ENCODE data around the gene RBKS.
"Not testable (repeated sequence)": the region's sequence is repeated elsewhere in the genome, so short reads cannot be mapped to it uniquely, and the experiment has no call there.

The RBKS gene

DNA sequence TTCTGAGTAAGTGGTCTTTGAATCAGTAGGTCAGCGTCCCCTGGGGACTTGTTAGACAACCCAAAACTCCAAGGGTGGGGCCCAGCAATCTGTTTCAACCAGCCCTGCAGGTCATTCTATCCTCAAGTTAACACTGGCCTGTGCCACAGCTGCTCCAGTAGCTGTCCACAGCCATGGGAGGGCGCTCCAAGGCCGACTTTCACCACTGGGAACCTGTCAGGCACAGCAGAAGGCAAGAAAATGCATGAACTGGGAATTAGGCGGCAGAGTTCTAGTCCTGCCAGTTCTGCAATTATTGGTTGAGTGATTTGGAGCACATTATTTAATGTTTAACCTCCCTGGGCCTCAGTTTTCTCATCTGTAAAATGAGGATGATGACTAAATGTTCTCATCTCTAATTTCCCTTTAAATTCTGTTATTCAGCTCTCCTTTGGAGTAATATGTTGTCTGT is 136.0 kb downstream of the RBKS start:
- peaks cover 5% of the 10 kb centered on the region for H3K79me1 ChIP-seq (ENCODE audit: low read length)
- H4K8ac ChIP-seq (ENCODE audit: low read depth, low read length) = no peak overlapping the region
- H3K36me3 ChIP-seq (ENCODE audit: control insufficient read depth in 1 of 2, insufficient read depth in 2 of 2, low read length in 2 of 2) = no peaks in the 10 kb centered on the region
- no peak overlapping the region for H2AFZ ChIP-seq (ENCODE audit: insufficient read depth, low read length, poor library complexity)
- WGBS (ENCODE audit: extremely low coverage, insufficient coverage, insufficient read length) = no CpG with 5 or more reads among the region's 4 CpGs
- no peaks in the 10 kb centered on the region for H3K27me3 ChIP-seq (ENCODE audit: insufficient read depth, low read length)
- no peak overlapping the region for H3K4me3 ChIP-seq (ENCODE audit: low read depth, low read length)
- peaks cover 3 to 11% of the 10 kb centered on the region in 2 experiments for H3K4me1 ChIP-seq (ENCODE audit: control insufficient read depth in 1 of 2, insufficient read depth in 2 of 2, low read length in 2 of 2)
- H4K91ac ChIP-seq (ENCODE audit: low read depth, low read length) = no peak overlapping the region
- H3K4me2 ChIP-seq (ENCODE audit: low read length) = no peak overlapping the region
- H2BK120ac ChIP-seq (ENCODE audit: insufficient read depth, low read length, poor library complexity) = no peak overlapping the region
- no peak overlapping the region for H2AK5ac ChIP-seq (ENCODE audit: low read length)
- no peak overlapping the region for H3K23ac ChIP-seq (ENCODE audit: low read length)
- H3K27ac ChIP-seq (ENCODE audit: low read depth, low read length) = no peak overlapping the region
- no peak overlapping the region for H3K18ac ChIP-seq (ENCODE audit: low read length)
- H2BK5ac ChIP-seq (ENCODE audit: low read depth, low read length, poor library complexity) = no peak overlapping the region
- H2BK12ac ChIP-seq (ENCODE audit: low read length) = no peak overlapping the region
- H3K14ac ChIP-seq (ENCODE audit: low read length) = no peak overlapping the region
- H3K4ac ChIP-seq (ENCODE audit: low read depth, low read length) = no peak overlapping the region
- H3K9me3 ChIP-seq (ENCODE audit: insufficient read depth, low read depth, low read length) = peaks cover 2% of the 10 kb centered on the region
- DNase-seq = peak; percentile 75 to 84
- no peak overlapping the region for H4K12ac ChIP-seq (ENCODE audit: low read depth, low read length)
- peaks cover 2% of the 10 kb centered on the region for H3K79me2 ChIP-seq (ENCODE audit: control insufficient read depth, insufficient read depth, low read length, poor library complexity)
- no peak overlapping the region for H3K9ac ChIP-seq (ENCODE audit: low read length)

DNA sequence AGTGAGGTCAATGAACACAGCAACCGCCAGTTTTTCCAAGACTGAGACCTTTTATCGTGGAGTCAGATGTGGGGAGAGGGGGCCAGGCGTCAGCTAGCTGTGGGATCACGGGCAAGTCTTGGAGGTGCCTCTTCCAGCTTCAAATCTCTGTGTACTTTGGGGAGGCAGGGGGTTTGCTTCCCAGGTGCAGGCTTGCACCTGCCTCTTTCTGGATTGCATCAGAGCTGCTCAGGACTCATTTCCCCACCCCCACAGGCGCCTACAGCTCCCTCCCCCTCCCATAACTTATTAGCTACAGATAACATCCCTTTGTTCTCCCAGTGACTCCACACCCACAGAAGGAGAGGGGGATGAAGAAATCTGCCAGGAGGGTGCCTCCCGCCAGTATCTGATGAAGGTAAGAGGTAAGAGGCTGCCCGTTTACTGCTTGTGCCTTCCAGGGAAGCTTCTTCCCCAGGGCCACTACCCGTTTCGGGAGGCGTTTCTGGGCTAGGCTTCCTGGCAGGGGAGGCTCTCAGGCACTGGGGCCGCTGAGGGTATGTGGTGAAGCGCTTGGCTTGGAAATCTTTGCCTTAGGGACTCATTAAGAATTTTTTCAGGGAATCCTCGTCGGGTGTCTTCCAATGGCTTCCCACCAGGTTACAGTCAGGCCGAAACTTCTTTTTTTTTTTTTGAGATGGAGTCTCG is 137.5 kb downstream of the RBKS start:
- Histone ChIP-seq H4K12ac (ENCODE audit: low read depth, low read length) (peak overlapping the region; percentile 26), H3K27me3 (ENCODE audit: insufficient read depth, low read length) (no peaks in the 10 kb centered on the region)
- no CpG with 5 or more reads among the region's 16 CpGs for WGBS (ENCODE audit: extremely low coverage, insufficient coverage, insufficient read length)

DNA sequence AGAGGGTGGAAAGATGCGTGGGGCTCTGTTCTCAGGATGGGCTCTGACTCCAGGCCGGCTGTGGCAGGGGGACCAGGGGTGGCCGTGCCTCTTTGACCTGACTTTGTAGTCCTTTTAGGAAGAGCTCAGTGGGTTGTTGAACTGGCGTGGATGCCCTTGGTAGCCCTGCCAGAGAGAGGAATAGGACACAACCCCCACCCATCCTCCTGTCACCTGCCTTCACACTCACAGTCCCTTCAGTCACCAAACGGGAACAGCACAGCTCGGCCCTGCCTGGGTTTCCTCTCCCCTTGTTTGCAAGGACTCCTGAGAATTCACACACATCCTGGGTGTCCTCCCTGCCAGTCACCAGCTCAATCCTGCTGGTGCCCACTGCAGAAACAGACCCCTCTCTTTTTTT is 138.8 kb downstream of the RBKS start:
- Histone ChIP-seq H3K18ac (ENCODE audit: low read length) (no peak overlapping the region), H4K91ac (ENCODE audit: low read depth, low read length) (no peak overlapping the region), H3K4me2 (ENCODE audit: low read length) (no peak overlapping the region), H3K4me1 (ENCODE audit: control insufficient read depth in 1 of 2, insufficient read depth in 2 of 2, low read length in 2 of 2) (peaks cover 3 to 11% of the 10 kb centered on the region in 2 experiments), H2AFZ (ENCODE audit: insufficient read depth, low read length, poor library complexity) (no peak overlapping the region), H2BK12ac (ENCODE audit: low read length) (peak overlapping the region; percentile 53), H3K79me2 (ENCODE audit: control insufficient read depth, insufficient read depth, low read length, poor library complexity) (peaks cover 2% of the 10 kb centered on the region), H3K9ac (ENCODE audit: low read length) (no peak overlapping the region), H3K4ac (ENCODE audit: low read depth, low read length) (no peak overlapping the region), H3K79me1 (ENCODE audit: low read length) (peaks cover 5% of the 10 kb centered on the region), H3K14ac (ENCODE audit: low read length) (no peak overlapping the region), H3K23ac (ENCODE audit: low read length) (no peak overlapping the region), H4K8ac (ENCODE audit: low read depth, low read length) (peak overlapping the region; percentile 33), H3K27ac (ENCODE audit: low read depth, low read length) (no peak overlapping the region), H3K27me3 (ENCODE audit: insufficient read depth, low read length) (no peaks in the 10 kb centered on the region), H4K12ac (ENCODE audit: low read depth, low read length) (no peak overlapping the region), H2AK5ac (ENCODE audit: low read length) (no peak overlapping the region), H3K36me3 (ENCODE audit: control insufficient read depth in 1 of 2, insufficient read depth in 2 of 2, low read length in 2 of 2) (no peaks in the 10 kb centered on the region), H3K4me3 (ENCODE audit: low read depth, low read length) (no peak overlapping the region), H3K9me3 (ENCODE audit: insufficient read depth, low read depth, low read length) (peaks cover 2% of the 10 kb centered on the region), H2BK120ac (ENCODE audit: insufficient read depth, low read length, poor library complexity) (no peak overlapping the region), H2BK5ac (ENCODE audit: low read depth, low read length, poor library complexity) (no peak overlapping the region)
- no CpG with 5 or more reads among the region's 6 CpGs for WGBS (ENCODE audit: extremely low coverage, insufficient coverage, insufficient read length)
- no peak for DNase-seq

More for the DNA sequence above, 137.5 kb downstream of the RBKS start:
- Histone ChIP-seq H2BK12ac (ENCODE audit: low read length) (peak overlapping the region; percentile 61), H4K8ac (ENCODE audit: low read depth, low read length) (peak overlapping the region; percentile 76), H4K91ac (ENCODE audit: low read depth, low read length) (peak overlapping the region; percentile 81), H3K36me3 (ENCODE audit: control insufficient read depth in 1 of 2, insufficient read depth in 2 of 2, low read length in 2 of 2) (no peaks in the 10 kb centered on the region), H2AK5ac (ENCODE audit: low read length) (no peak overlapping the region), H3K79me1 (ENCODE audit: low read length) (peaks cover 5% of the 10 kb centered on the region), H3K9me3 (ENCODE audit: insufficient read depth, low read depth, low read length) (peaks cover 2% of the 10 kb centered on the region), H3K4ac (ENCODE audit: low read depth, low read length) (peak overlapping the region; percentile 52), H2BK120ac (ENCODE audit: insufficient read depth, low read length, poor library complexity) (peak overlapping the region; percentile 83), H2BK5ac (ENCODE audit: low read depth, low read length, poor library complexity) (peak overlapping the region; percentile 87), H3K9ac (ENCODE audit: low read length) (no peak overlapping the region), H3K4me3 (ENCODE audit: low read depth, low read length) (peak overlapping the region; percentile 25), H3K79me2 (ENCODE audit: control insufficient read depth, insufficient read depth, low read length, poor library complexity) (peaks cover 2% of the 10 kb centered on the region), H2AFZ (ENCODE audit: insufficient read depth, low read length, poor library complexity) (no peak overlapping the region), H3K18ac (ENCODE audit: low read length) (peak overlapping the region; percentile 51), H3K23ac (ENCODE audit: low read length) (no peak overlapping the region), H3K4me1 (ENCODE audit: control insufficient read depth in 1 of 2, insufficient read depth in 2 of 2, low read length in 2 of 2) (peaks cover 3 to 11% of the 10 kb centered on the region in 2 experiments), H3K27ac (ENCODE audit: low read depth, low read length) (peak overlapping the region; percentile 21), H3K14ac (ENCODE audit: low read length) (peak overlapping the region; percentile 80), H3K4me2 (ENCODE audit: low read length) (peak overlapping the region; percentile 74)
- peak; percentile 85 to 88 for DNase-seq

DNA sequence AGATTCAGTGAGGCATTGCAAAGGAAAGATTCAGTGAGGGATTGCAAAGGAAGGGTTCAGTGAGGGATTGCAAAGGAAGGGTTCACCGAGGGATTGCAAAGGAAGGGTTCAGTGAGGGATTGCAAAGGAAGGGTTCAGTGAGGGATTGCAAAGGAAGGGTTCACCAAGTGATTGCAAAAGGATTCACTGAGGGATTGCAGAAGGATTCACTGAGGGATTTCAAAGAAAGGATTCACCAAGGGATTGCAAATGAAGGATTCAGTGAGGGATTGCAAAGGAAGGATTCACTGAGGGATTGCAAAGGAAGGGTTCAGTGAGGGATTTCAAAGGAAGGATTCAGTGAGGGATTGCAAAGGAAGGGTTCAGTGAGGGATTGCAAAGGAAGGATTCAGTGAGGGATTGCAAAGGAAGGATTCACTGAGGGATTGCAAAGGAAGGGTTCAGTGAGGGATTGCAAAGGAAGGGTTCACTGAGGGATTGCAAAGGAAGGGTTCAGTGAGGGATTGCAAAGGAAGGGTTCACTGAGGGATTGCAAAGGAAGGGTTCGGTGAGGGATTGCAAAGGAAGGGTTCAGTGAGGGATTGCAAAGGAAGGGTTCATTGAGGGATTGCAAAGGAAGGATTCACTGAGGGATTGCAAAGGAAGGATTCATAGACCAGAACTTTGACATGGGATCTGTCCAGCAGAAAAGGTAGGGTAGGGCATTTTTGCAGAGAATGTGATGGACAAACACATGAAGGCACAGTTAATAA is 141.2 kb downstream of the RBKS start:
- not testable (repeated sequence) for H2AFZ ChIP-seq (ENCODE audit: insufficient read depth, low read length, poor library complexity); H3K9ac ChIP-seq (ENCODE audit: low read length); H4K12ac ChIP-seq (ENCODE audit: low read depth, low read length); H3K36me3 ChIP-seq (ENCODE audit: control insufficient read depth in 1 of 2, insufficient read depth in 2 of 2, low read length in 2 of 2); H4K8ac ChIP-seq (ENCODE audit: low read depth, low read length); H3K9me3 ChIP-seq (ENCODE audit: insufficient read depth, low read depth, low read length); H3K79me2 ChIP-seq (ENCODE audit: control insufficient read depth, insufficient read depth, low read length, poor library complexity); H4K91ac ChIP-seq (ENCODE audit: low read depth, low read length); H3K4me2 ChIP-seq (ENCODE audit: low read length); H3K27me3 ChIP-seq (ENCODE audit: insufficient read depth, low read length); H3K18ac ChIP-seq (ENCODE audit: low read length); H3K27ac ChIP-seq (ENCODE audit: low read depth, low read length); H2AK5ac ChIP-seq (ENCODE audit: low read length); H2BK5ac ChIP-seq (ENCODE audit: low read depth, low read length, poor library complexity); H3K4ac ChIP-seq (ENCODE audit: low read depth, low read length); H3K14ac ChIP-seq (ENCODE audit: low read length); H2BK120ac ChIP-seq (ENCODE audit: insufficient read depth, low read length, poor library complexity); H3K79me1 ChIP-seq (ENCODE audit: low read length); H2BK12ac ChIP-seq (ENCODE audit: low read length); H3K23ac ChIP-seq (ENCODE audit: low read length); DNase-seq; H3K4me3 ChIP-seq (ENCODE audit: low read depth, low read length)
- peaks cover 3 to 11% of the 10 kb centered on the region in 2 experiments for H3K4me1 ChIP-seq (ENCODE audit: control insufficient read depth in 1 of 2, insufficient read depth in 2 of 2, low read length in 2 of 2)
- WGBS (ENCODE audit: extremely low coverage, insufficient coverage, insufficient read length) = no CpG with 5 or more reads among the region's 2 CpGs

Measured in trophoblast cell (in vitro differentiated cells and primary cell).